Activated CD4-positive, alpha-beta T cell treated with anti-CD3 and anti-CD28 coated beads, Interleukin-2, amount 10 ng/mL, durations not matched to agents 24 days and 14 days (primary cell): ENCODE results near the gene ADARB2. TPM values are rescaled to one million over a fixed set of nuclear protein-coding genes. Genes with fewer than 3 reads are reported as not detected.

ENCODE experiments used
- DNase-seq: peaks from one replicate; pipeline ENCODE4 v3.0.0; 2022
- H3K27ac Mint-ChIP-seq: one replicate; pipeline ENCODE4 v1.8.0; 2022; ENCODE audit warnings: mild to moderate bottlenecking, mixed read lengths
- H3K27me3 Mint-ChIP-seq: one replicate; pipeline ENCODE4 v1.8.0; 2022; ENCODE audit warnings: mixed read lengths
- H3K36me3 Mint-ChIP-seq: one replicate; pipeline ENCODE4 v1.8.0; 2022; ENCODE audit warnings: low read depth, mild to moderate bottlenecking, mixed read lengths
- H3K4me1 Mint-ChIP-seq: one replicate; pipeline ENCODE4 v1.8.0; 2021; ENCODE audit warnings: mixed read lengths
- H3K4me3 Mint-ChIP-seq: one replicate; pipeline ENCODE4 v1.8.0; 2022; ENCODE audit warnings: mild to moderate bottlenecking, moderate library complexity, mixed read lengths
- H3K9me3 Mint-ChIP-seq: one replicate; pipeline ENCODE4 v1.8.0; 2021; ENCODE audit warnings: mixed read lengths
- intact Hi-C: fragments of 100-400 bp; cut with micrococcal nuclease; formaldehyde crosslinking; loops from one replicate; pipeline ENCODE4 v1.15.1; 2023
- total RNA-seq: library from RNA; stranded (reverse); gene quantifications from 2 replicates; pipeline ENCODE4 v1.2.3, GENCODE V29; 2022

The ADARB2 gene
- total RNA-seq, 1 donor from 2014 or later = not detected

DNA sequence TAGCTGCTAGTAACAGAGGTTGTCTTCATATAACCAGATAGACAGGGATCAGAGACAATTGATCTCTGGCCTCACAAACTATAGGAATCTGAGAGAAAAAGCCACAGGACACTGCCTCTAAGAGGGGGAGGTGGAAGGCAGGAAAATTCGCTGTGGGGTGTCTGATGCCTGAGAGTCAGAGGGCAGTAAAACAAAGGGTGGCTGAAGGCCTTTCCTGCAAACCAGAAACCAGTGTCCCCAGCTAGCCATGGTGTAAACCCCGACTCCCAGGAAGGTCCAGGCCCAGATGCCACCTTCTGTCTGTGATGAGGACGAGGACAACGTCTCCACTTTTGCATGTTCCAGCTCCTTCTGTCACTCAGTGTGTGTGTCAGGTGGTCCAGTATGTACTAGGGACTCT lies 215.1 kb downstream of the ADARB2 start:
- Mint-ChIP-seq H3K36me3 (no peaks in the 10 kb centered on the region), H3K27ac (no peak overlapping the region), H3K4me1 (no peaks in the 10 kb centered on the region), H3K27me3 (no peaks in the 10 kb centered on the region), H3K4me3 (no peak overlapping the region), H3K9me3 (no peaks in the 10 kb centered on the region)
- intact Hi-C loops = no loop called here
- DNase-seq = no peak

DNA sequence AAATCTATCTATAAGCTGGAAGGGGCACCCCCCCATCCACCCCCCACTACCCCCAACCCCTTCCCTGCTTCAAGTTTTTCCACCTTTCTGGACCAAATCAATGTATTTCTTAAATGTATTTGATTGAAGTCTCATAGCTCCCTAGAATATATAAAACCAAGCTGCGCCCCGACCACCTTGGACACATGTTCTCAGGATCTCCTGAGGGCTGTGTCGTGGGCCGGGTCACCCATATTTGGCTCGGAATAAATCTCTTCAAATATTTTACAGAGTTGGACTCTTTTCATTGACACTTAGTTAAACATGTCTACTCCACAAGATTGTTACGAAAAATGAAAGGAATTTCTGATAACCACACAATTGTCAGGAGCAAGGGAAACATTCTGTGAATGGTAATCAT lies 215.6 kb downstream of the ADARB2 start:
- Mint-ChIP-seq H3K27me3 (no peaks in the 10 kb centered on the region), H3K27ac (no peak overlapping the region), H3K4me3 (no peak overlapping the region), H3K36me3 (no peaks in the 10 kb centered on the region), H3K4me1 (no peaks in the 10 kb centered on the region), H3K9me3 (no peaks in the 10 kb centered on the region)
- no peak for DNase-seq
- intact Hi-C loops = no loop called here

DNA sequence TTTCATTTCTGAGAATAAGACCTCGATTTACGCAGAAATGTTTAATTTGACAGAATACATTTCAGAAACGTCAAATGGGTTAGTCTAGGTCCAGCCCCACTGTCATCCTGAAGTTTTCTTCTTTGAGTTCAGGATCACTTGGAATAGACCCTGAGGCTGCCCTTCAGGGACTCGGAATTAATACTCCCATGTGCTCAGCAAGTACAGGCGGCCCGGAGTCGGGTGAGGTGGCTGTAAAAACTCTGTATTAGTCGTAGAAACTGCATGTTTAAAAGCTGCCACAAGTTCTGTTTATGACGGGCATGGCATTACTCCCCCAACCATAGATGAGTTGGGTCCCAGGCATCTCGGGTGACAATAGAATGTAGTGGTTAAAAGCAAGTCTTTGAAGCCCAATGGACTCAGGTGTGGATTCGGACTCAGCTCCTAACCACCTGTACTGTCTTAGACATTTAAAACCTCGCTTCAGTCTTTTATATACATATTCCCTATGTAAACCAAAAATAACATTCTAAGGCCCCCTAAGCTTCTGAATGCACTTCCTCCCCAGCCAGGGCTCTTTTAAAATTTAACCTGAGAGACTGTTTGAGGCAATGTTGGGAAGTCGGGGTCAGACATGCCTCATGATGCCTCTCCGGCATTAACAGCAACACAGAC lies 216.3 kb downstream of the ADARB2 start:
- Mint-ChIP-seq H3K27ac (no peak overlapping the region), H3K4me3 (no peak overlapping the region), H3K4me1 (no peaks in the 10 kb centered on the region), H3K36me3 (no peaks in the 10 kb centered on the region), H3K9me3 (no peaks in the 10 kb centered on the region), H3K27me3 (no peaks in the 10 kb centered on the region)
- no peak for DNase-seq
- intact Hi-C loops = no loop called here

DNA sequence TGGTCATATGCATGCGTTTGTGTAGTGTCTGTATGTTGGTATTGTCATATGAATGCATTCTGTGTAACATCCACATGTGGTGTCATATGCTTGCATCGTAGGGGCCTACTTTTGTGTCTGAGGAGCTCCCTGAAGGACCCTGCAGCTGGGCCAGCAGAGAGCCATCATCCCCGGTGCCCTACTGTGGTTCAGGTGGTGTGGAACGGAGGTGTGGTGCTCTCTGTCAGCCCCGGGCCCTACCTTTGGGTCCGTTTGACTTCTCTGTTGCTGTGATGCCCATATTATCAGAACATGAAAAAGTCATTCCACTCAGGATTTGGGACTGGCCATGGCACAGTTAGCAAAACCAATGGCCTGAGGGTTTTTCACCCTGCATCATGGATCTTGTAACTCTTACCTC lies 217.9 kb downstream of the ADARB2 start:
- no peaks in the 10 kb centered on the region for H3K36me3 Mint-ChIP-seq
- no peaks in the 10 kb centered on the region for H3K4me1 Mint-ChIP-seq
- H3K27me3 Mint-ChIP-seq = no peaks in the 10 kb centered on the region
- H3K4me3 Mint-ChIP-seq = no peak overlapping the region
- no peaks in the 10 kb centered on the region for H3K9me3 Mint-ChIP-seq
- DNase-seq = no peak
- intact Hi-C loops = no loop called here
- H3K27ac Mint-ChIP-seq = no peak overlapping the region

DNA sequence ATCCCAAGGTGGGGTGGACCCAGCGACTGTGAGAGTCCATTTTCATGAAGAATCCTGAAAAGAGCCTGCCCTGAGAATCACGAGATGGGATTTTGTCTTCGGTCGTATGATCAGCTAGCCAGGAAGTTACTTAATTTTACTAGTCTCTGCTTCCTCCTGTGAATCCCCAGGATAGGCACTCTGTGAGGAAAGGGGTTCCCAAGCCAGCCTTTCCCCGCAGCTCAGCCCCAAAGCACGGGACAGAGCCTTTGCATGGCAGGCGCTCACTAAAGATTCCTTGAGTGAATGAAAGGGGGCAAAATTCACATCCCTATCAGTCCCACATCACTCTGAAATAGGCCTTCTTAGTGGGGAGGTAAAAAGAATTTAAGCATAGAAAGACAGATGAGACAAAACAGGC lies 219.6 kb downstream of the ADARB2 start:
- intact Hi-C loops = no loop called here
- H3K4me3 Mint-ChIP-seq = no peak overlapping the region
- no peaks in the 10 kb centered on the region for H3K9me3 Mint-ChIP-seq
- H3K27me3 Mint-ChIP-seq = no peaks in the 10 kb centered on the region
- no peak overlapping the region for H3K27ac Mint-ChIP-seq
- H3K36me3 Mint-ChIP-seq = no peaks in the 10 kb centered on the region
- DNase-seq = no peak
- H3K4me1 Mint-ChIP-seq = no peaks in the 10 kb centered on the region

DNA sequence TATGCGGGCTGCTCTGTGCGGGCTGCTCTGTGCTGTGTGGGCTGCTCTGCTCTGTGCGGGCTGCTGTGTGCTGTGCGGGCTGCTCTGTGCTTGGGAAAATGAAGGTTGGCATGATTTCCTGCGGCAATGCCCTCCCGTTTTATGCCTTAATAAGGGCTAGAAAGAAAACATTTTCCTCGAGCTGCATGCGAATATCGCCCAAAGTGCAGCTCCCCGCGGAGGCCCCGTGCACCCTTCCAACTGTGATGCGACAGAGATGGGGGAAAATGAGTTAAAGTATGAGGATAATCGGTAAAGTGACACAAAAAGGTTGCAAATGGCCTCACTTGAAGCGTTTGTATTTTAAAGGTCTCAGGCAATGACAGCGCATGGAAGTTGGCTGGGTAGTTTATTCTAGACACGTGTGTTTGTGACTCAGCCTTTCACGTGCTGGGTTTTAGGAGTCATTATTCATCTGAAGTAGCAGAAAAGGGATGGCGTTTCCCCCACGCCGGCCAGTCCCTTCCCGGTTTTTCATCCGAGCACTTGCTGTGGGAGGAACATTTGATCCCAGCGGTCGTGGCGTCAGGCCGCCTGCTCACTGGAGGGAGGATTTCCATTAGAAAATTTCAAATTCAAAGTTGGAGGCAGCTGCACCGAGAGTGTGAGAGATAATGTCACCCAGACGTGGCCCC lies 220.7 kb downstream of the ADARB2 start:
- H3K36me3 Mint-ChIP-seq = no peaks in the 10 kb centered on the region
- H3K27ac Mint-ChIP-seq = no peak overlapping the region
- no peaks in the 10 kb centered on the region for H3K27me3 Mint-ChIP-seq
- no peak for DNase-seq
- no peaks in the 10 kb centered on the region for H3K9me3 Mint-ChIP-seq
- H3K4me3 Mint-ChIP-seq = no peak overlapping the region
- no peaks in the 10 kb centered on the region for H3K4me1 Mint-ChIP-seq
- intact Hi-C loops = no loop called here

DNA sequence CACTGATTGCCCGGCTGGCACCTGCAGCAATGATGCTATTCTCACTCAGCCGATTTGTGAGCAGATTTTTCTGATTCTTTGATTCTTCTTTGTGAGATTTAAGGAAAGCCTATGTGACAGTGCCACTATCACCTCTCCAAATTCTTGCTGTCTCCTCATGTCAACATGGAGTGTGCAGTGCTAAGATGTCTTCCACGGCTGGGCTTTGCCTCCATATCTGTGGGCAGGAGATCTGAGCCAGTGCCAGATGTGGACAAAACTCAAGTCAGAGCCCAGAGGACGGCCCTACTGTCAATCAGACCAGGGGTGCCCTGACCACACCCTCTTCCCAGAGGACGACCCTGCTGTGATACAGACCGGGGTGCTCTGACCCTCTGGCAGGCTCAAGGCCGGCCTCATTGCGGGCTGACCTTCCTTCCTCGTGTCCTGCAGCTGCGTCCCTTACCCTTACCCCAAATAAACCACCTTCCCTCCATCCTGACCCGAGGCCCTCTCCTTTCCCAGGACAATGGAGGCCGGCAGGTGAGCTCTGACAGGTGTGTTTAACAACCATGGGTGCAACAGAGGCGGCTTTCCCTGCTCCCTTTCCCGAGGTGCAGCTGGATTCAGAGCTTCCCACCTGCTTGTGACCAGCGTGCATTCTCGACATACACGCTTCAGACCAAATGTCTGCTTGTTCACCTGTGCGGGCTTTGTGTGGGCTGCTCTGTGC lies 221.4 kb downstream of the ADARB2 start:
- DNase-seq = no peak
- H3K4me1 Mint-ChIP-seq = no peaks in the 10 kb centered on the region
- H3K27me3 Mint-ChIP-seq = no peaks in the 10 kb centered on the region
- no peaks in the 10 kb centered on the region for H3K36me3 Mint-ChIP-seq
- intact Hi-C loops = no loop called here
- H3K27ac Mint-ChIP-seq = no peak overlapping the region
- H3K4me3 Mint-ChIP-seq = no peak overlapping the region
- peaks cover 3% of the 10 kb centered on the region for H3K9me3 Mint-ChIP-seq

DNA sequence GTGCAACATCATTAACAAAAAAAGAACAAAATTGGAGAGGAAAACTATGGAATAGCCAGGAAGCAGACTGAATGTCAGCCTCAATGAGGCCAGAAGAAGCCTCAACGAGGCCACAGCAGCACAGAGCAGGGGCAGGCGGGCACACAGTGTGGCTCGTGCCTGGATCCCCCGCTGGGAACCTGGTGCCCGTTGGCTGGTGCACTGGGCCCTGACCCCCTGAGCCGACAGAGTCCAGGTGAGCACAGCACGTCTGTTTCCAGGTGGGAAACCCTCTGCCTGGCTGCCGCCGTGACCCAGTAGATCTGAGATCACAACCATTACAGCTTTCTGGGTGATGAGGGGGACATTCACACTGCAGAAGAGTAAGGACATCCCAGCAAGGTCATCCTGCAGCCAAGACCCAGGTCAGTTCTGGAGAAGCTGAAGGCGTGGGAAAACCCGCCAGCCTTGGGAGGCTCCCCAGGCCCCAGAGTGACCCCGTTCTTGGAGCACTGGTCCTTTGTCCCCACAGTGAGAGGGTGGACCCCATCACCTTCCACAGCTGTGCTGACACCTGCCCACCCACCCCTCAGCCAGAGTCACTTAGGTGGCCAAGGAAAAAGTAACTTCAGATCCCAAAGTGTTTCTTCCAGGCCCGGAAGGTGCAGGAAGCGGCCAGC lies 222.1 kb downstream of the ADARB2 start:
- intact Hi-C loops = no loop called here
- no peak for DNase-seq
- Mint-ChIP-seq H3K4me1 (no peaks in the 10 kb centered on the region), H3K36me3 (no peaks in the 10 kb centered on the region), H3K9me3 (peaks cover 3% of the 10 kb centered on the region), H3K4me3 (no peak overlapping the region), H3K27ac (no peak overlapping the region), H3K27me3 (no peaks in the 10 kb centered on the region)

DNA sequence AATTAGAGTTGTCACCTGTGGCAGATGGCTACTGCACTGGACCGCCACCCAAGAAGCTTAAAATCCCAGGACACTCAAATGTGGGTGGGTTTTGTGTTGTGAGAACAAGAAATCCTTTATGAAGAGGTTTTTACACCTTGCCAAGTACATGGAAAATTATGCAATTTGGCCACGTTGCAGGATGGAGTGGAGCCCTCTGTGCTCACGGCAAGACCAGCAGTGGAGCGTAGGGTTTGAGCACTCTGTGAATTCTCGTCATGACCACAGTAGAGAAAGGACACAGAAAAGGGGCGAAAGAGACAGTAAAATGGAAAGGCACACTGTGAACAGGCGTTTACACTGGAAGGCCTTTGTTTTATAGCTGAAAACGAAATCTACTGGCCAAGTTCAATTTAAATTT lies 222.6 kb downstream of the ADARB2 start:
- no peaks in the 10 kb centered on the region for H3K27me3 Mint-ChIP-seq
- H3K4me1 Mint-ChIP-seq = no peaks in the 10 kb centered on the region
- no peak for DNase-seq
- H3K36me3 Mint-ChIP-seq = no peaks in the 10 kb centered on the region
- H3K9me3 Mint-ChIP-seq = peaks cover 3% of the 10 kb centered on the region
- intact Hi-C loops = no loop called here
- H3K4me3 Mint-ChIP-seq = no peak overlapping the region
- H3K27ac Mint-ChIP-seq = no peak overlapping the region

DNA sequence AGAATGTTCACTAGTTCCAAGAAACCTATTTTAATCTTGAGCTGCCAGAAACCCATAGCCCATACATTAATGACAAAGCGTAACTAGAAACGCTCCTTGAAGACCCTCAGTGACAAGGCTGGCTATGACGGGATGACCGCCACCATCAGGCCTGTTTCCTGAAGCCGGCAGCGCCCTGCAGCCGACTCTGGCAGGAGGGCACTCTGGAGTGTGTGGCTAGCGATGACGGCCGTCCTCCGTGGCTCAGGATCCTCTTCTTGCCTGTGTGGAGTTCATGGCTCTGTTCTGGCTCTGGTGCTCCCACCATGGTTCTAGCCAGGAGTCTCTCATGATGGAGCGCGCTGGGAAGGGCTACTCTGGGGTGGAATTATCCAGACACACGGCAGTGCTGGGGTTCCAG lies 224.1 kb downstream of the ADARB2 start:
- intact Hi-C loops = no loop called here
- Mint-ChIP-seq H3K4me1 (no peaks in the 10 kb centered on the region), H3K27ac (no peak overlapping the region), H3K36me3 (no peaks in the 10 kb centered on the region), H3K4me3 (no peak overlapping the region), H3K9me3 (peaks cover 3% of the 10 kb centered on the region), H3K27me3 (no peaks in the 10 kb centered on the region)
- no peak for DNase-seq

DNA sequence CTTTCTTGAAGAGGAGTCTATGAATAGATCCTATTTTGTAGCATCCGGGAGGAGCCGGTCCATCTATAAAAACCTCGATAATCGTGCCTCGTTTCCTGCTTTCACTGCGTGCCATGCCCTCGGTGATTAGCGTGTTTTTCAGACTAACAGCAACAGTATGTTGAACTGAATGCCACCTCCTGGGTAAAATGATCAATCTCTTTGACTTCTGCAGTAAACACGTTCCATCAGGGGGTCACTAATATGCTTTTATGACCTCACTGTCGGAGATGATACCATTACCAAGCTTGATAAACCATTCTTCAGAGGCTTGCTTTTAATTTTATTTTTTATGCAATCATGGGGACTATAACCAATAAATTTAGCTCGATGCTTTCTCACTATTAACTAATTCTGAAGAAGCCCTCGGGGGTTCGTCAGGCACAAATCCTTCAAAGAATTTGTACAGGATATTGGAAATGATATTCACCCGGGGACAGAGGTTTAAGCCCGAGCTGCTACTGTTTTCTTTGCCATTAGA lies 228.3 kb downstream of the ADARB2 start:
- Mint-ChIP-seq H3K4me3 (no peak overlapping the region), H3K4me1 (no peaks in the 10 kb centered on the region), H3K27ac (no peak overlapping the region), H3K9me3 (peaks cover 8% of the 10 kb centered on the region), H3K36me3 (no peaks in the 10 kb centered on the region), H3K27me3 (no peaks in the 10 kb centered on the region)
- DNase-seq = no peak
- intact Hi-C loops = no loop called here

DNA sequence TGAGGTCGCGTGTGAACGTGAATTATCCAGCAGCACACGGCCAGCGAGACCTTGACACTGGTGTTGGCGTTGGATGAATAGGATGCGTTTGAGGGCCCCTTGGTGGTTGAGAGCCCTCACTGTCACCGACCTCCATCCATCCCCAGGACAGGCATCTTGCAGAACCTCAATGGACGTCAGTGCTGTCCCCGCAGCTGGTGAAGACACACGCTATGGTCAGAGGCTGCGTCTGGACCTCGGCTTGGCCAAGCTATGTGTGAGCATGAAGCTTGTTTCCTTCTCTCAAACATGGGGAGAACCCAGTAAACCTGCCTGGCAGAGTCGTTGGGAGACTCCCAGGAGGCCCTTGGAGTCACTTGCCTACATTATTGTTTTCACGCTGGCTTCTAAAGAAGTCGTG lies 229.2 kb downstream of the ADARB2 start:
- no peaks in the 10 kb centered on the region for H3K36me3 Mint-ChIP-seq
- H3K9me3 Mint-ChIP-seq = peaks cover 8% of the 10 kb centered on the region
- intact Hi-C loops = no loop called here
- H3K27ac Mint-ChIP-seq = no peak overlapping the region
- no peaks in the 10 kb centered on the region for H3K27me3 Mint-ChIP-seq
- no peak overlapping the region for H3K4me3 Mint-ChIP-seq
- H3K4me1 Mint-ChIP-seq = no peaks in the 10 kb centered on the region
- DNase-seq = no peak

DNA sequence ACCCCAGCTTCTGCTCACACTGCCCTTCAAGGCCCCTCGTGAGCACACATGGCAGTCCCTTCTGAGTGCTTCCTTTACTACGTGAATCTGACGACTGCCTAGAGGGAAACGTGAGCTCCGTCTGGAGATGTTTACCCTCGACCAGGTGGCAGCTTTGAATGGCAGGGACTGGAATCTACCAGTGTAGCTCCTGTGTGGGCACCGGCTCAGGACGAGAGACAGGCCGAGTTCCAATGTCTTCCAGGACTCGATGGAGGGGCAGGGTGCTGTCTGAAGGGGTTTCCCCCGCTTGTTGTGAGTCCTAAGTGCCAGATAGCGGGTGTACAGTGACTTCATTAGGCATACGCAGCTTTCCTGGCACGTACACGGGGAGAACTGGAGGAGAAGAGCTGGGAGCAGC lies 229.9 kb downstream of the ADARB2 start:
- DNase-seq = no peak
- H3K4me1 Mint-ChIP-seq = no peaks in the 10 kb centered on the region
- H3K9me3 Mint-ChIP-seq = peaks cover 8% of the 10 kb centered on the region
- no peaks in the 10 kb centered on the region for H3K27me3 Mint-ChIP-seq
- intact Hi-C loops = no loop called here
- no peaks in the 10 kb centered on the region for H3K36me3 Mint-ChIP-seq
- H3K4me3 Mint-ChIP-seq = no peak overlapping the region
- no peak overlapping the region for H3K27ac Mint-ChIP-seq

DNA sequence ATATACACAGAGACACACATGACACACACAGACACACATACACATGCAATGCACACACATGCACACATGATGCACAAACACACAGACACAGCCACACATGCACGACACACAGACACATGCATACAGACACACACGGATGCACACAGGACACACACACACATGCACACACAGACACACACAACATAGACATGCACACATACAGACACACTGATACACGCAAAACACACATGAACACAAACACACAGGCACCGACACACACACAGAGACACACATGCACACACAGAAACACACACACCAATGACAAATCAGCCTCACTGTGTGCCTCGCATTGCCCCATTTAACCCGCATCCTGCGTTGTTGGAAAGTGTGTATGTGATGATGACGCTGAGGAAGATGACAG lies 232.4 kb downstream of the ADARB2 start:
- H3K36me3 Mint-ChIP-seq = no peaks in the 10 kb centered on the region
- H3K27me3 Mint-ChIP-seq = no peaks in the 10 kb centered on the region
- peaks cover 4% of the 10 kb centered on the region for H3K9me3 Mint-ChIP-seq
- H3K27ac Mint-ChIP-seq = no peak overlapping the region
- no peaks in the 10 kb centered on the region for H3K4me1 Mint-ChIP-seq
- H3K4me3 Mint-ChIP-seq = no peak overlapping the region
- intact Hi-C loops = no loop called here
- DNase-seq = no peak
